IMR-90 (cell line): Measurements from ENCODE around the gene FAM110A.

Experiments used
- CEBPB ChIP-seq: IDR thresholded peaks from 2 replicates; pipeline ENCODE4 v1.6.1; 2012; ENCODE audit warnings: low read depth, low read length, improper control_type of control experiment
- CHD1 ChIP-seq: IDR thresholded peaks from 2 replicates; pipeline ENCODE4 v1.6.1; 2012; ENCODE audit warnings: low read depth, low read length, improper control_type of control experiment
- MAFK ChIP-seq: IDR thresholded peaks from 2 replicates; pipeline ENCODE4 v1.6.1; 2012; ENCODE audit warnings: low read depth, low read length, improper control_type of control experiment
- MAZ ChIP-seq: IDR thresholded peaks from 2 replicates; pipeline ENCODE4 v1.6.1; 2012; ENCODE audit warnings: low read depth, mild to moderate bottlenecking, low read length, improper control_type of control experiment, moderate library complexity, borderline replicate concordance
- MXI1 ChIP-seq: IDR thresholded peaks from 2 replicates; pipeline ENCODE4 v1.6.1; 2012; ENCODE audit warnings: low read depth, mild to moderate bottlenecking, low read length, moderate library complexity, borderline replicate concordance
- POLR2A ChIP-seq: IDR thresholded peaks from 2 replicates; pipeline ENCODE4 v1.6.1; 2012; ENCODE audit warnings: mild to moderate bottlenecking, low read depth, low read length
- RAD21 ChIP-seq: IDR thresholded peaks from 2 replicates; pipeline ENCODE4 v1.6.1; 2012; ENCODE audit warnings: low read length, improper control_type of control experiment
- RCOR1 ChIP-seq: IDR thresholded peaks from 2 replicates; pipeline ENCODE4 v1.6.1; 2012; ENCODE audit warnings: mild to moderate bottlenecking, low read length, improper control_type of control experiment; ENCODE audit not compliant: insufficient replicate concordance
- RFX5 ChIP-seq: IDR thresholded peaks from 2 replicates; pipeline ENCODE4 v1.8.0; 2012; ENCODE audit warnings: low read depth, mild to moderate bottlenecking, low read length, moderate library complexity
- SMC3 ChIP-seq: fragments of 150-350 bp; IDR thresholded peaks from 2 replicates; pipeline ENCODE4 v1.6.1; 2016; ENCODE audit warnings: low read depth, mild to moderate bottlenecking, antibody characterized with exemption, low read length, moderate library complexity
- USF2 ChIP-seq: fragments of 150-350 bp; IDR thresholded peaks from 2 replicates; pipeline ENCODE4 v1.6.1; 2017; ENCODE audit warnings: mild to moderate bottlenecking, antibody characterized with exemption, low read length, low read depth
- TF ChIP-seq, protein P1 (sequence below): conservative IDR thresholded peaks from 2 replicates; pipeline ENCODE4 v1.5.1; 2012; ENCODE audit warnings: mild to moderate bottlenecking, low read depth, low read length, improper control_type of control experiment
- TF ChIP-seq, protein P2 (sequence below): fragments of 150-350 bp; IDR thresholded peaks from 2 replicates; pipeline ENCODE4 v1.6.1; 2016; ENCODE audit warnings: low read depth, mild to moderate bottlenecking, low read length, moderate library complexity, borderline replicate concordance

GRCh38 chr20:820323-820953 lies 13.1 kb upstream of the FAM110A start:
- TF ChIP-seq, protein P1, sequence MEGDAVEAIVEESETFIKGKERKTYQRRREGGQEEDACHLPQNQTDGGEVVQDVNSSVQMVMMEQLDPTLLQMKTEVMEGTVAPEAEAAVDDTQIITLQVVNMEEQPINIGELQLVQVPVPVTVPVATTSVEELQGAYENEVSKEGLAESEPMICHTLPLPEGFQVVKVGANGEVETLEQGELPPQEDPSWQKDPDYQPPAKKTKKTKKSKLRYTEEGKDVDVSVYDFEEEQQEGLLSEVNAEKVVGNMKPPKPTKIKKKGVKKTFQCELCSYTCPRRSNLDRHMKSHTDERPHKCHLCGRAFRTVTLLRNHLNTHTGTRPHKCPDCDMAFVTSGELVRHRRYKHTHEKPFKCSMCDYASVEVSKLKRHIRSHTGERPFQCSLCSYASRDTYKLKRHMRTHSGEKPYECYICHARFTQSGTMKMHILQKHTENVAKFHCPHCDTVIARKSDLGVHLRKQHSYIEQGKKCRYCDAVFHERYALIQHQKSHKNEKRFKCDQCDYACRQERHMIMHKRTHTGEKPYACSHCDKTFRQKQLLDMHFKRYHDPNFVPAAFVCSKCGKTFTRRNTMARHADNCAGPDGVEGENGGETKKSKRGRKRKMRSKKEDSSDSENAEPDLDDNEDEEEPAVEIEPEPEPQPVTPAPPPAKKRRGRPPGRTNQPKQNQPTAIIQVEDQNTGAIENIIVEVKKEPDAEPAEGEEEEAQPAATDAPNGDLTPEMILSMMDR: no peak
- TF ChIP-seq POLR2A (no peak), MAZ (no peak), CEBPB (no peak), SMC3 (no peak), RFX5 (no peak), RCOR1 (no peak), MAFK (no peak), MXI1 (no peak), RAD21 (no peak), CHD1 (no peak), USF2 (no peak)
- TF ChIP-seq, protein P2, sequence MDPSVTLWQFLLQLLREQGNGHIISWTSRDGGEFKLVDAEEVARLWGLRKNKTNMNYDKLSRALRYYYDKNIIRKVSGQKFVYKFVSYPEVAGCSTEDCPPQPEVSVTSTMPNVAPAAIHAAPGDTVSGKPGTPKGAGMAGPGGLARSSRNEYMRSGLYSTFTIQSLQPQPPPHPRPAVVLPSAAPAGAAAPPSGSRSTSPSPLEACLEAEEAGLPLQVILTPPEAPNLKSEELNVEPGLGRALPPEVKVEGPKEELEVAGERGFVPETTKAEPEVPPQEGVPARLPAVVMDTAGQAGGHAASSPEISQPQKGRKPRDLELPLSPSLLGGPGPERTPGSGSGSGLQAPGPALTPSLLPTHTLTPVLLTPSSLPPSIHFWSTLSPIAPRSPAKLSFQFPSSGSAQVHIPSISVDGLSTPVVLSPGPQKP: no peak
